ENCODE measurements around the gene DYNLT4. TPM values are rescaled to one million over a fixed set of nuclear protein-coding genes. Genes with fewer than 3 reads are reported as not detected.

The DYNLT4 gene
- total and polyA plus RNA-seq, 2 of the 13 experiments (the other 11 are each of a cell fraction or from before 2014, with no cell fraction given) = 0.77 TPM; not detected in 1

- TF ChIP-seq ZSCAN21 (CRISPR knock-in tag; IDR thresholded peaks at IDR 0.05; ENCODE audit: borderline replicate concordance) (peak; percentile 70; the same call in 1 of the 2 replicates), ZNF367 (CRISPR knock-in tag; IDR thresholded peaks at IDR 0.05; ENCODE audit: borderline replicate concordance) (no peak; the same call in 1 of the 2 replicates), ZNF33B (CRISPR knock-in tag; IDR thresholded peaks at IDR 0.05) (no peak), FOSL1 (CRISPR knock-in tag; IDR thresholded peaks at IDR 0.05; ENCODE audit: borderline replicate concordance) (no peak), ZNF607 (CRISPR knock-in tag; IDR thresholded peaks at IDR 0.05; ENCODE audit: borderline replicate concordance) (0 out of 2 replicates have a peak, but pooled peaks have one; percentile 34), ZNF558 (CRISPR knock-in tag; IDR thresholded peaks at IDR 0.05; ENCODE audit: borderline replicate concordance) (no peak; the same call in 1 of the 2 replicates), ZNF34 (CRISPR knock-in tag; IDR thresholded peaks at IDR 0.05; ENCODE audit: borderline replicate concordance) (no peak), FOXC1 (CRISPR knock-in tag; IDR thresholded peaks at IDR 0.05; ENCODE audit: borderline replicate concordance) (peak; percentile 67; the same call in 1 of the 2 replicates), ZNF530 (CRISPR knock-in tag; IDR thresholded peaks at IDR 0.05; ENCODE audit: low read depth) (no peak), ELF3 (CRISPR knock-in tag; IDR thresholded peaks at IDR 0.05) (peak; percentile 60; the same call in 1 of the 2 replicates), ZSCAN29 (CRISPR knock-in tag; conservative IDR thresholded peaks at IDR 0.05) (no peak), NCOA1 (CRISPR knock-in tag; IDR thresholded peaks at IDR 0.05) (no peak), MAFF (IDR thresholded peaks at IDR 0.05; ENCODE audit: low read depth, low read length) (no peak), DMAP1 (CRISPR knock-in tag; IDR thresholded peaks at IDR 0.05) (peak; percentile 77), ZSCAN20 (CRISPR knock-in tag; IDR thresholded peaks at IDR 0.05; ENCODE audit: borderline replicate concordance) (no peak; the same call in 1 of the 2 replicates), GZF1 (CRISPR knock-in tag; IDR thresholded peaks at IDR 0.05) (peak; percentile 88), KLF11 (CRISPR knock-in tag; IDR thresholded peaks at IDR 0.05) (no peak), ZFP90 (CRISPR knock-in tag; IDR thresholded peaks at IDR 0.05; ENCODE audit: borderline replicate concordance) (no peak), ZNF350 (CRISPR knock-in tag; IDR thresholded peaks at IDR 0.05; ENCODE audit: borderline replicate concordance, low read depth) (no peak), ZNF724P (CRISPR knock-in tag; IDR thresholded peaks at IDR 0.05; ENCODE audit: borderline replicate concordance) (0 out of 2 replicates have a peak, but pooled peaks have one; percentile 31)
- TF ChIP-seq, protein P1, sequence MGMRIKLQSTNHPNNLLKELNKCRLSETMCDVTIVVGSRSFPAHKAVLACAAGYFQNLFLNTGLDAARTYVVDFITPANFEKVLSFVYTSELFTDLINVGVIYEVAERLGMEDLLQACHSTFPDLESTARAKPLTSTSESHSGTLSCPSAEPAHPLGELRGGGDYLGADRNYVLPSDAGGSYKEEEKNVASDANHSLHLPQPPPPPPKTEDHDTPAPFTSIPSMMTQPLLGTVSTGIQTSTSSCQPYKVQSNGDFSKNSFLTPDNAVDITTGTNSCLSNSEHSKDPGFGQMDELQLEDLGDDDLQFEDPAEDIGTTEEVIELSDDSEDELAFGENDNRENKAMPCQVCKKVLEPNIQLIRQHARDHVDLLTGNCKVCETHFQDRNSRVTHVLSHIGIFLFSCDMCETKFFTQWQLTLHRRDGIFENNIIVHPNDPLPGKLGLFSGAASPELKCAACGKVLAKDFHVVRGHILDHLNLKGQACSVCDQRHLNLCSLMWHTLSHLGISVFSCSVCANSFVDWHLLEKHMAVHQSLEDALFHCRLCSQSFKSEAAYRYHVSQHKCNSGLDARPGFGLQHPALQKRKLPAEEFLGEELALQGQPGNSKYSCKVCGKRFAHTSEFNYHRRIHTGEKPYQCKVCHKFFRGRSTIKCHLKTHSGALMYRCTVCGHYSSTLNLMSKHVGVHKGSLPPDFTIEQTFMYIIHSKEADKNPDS (CRISPR knock-in tag; IDR thresholded peaks at IDR 0.05) = no peak
- TF ChIP-seq, protein P2, sequence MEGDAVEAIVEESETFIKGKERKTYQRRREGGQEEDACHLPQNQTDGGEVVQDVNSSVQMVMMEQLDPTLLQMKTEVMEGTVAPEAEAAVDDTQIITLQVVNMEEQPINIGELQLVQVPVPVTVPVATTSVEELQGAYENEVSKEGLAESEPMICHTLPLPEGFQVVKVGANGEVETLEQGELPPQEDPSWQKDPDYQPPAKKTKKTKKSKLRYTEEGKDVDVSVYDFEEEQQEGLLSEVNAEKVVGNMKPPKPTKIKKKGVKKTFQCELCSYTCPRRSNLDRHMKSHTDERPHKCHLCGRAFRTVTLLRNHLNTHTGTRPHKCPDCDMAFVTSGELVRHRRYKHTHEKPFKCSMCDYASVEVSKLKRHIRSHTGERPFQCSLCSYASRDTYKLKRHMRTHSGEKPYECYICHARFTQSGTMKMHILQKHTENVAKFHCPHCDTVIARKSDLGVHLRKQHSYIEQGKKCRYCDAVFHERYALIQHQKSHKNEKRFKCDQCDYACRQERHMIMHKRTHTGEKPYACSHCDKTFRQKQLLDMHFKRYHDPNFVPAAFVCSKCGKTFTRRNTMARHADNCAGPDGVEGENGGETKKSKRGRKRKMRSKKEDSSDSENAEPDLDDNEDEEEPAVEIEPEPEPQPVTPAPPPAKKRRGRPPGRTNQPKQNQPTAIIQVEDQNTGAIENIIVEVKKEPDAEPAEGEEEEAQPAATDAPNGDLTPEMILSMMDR (CRISPR knock-in tag; IDR thresholded peaks at IDR 0.05) = peak; percentile 65
- TF ChIP-seq, protein P3, sequence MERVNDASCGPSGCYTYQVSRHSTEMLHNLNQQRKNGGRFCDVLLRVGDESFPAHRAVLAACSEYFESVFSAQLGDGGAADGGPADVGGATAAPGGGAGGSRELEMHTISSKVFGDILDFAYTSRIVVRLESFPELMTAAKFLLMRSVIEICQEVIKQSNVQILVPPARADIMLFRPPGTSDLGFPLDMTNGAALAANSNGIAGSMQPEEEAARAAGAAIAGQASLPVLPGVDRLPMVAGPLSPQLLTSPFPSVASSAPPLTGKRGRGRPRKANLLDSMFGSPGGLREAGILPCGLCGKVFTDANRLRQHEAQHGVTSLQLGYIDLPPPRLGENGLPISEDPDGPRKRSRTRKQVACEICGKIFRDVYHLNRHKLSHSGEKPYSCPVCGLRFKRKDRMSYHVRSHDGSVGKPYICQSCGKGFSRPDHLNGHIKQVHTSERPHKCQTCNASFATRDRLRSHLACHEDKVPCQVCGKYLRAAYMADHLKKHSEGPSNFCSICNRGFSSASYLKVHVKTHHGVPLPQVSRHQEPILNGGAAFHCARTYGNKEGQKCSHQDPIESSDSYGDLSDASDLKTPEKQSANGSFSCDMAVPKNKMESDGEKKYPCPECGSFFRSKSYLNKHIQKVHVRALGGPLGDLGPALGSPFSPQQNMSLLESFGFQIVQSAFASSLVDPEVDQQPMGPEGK (CRISPR knock-in tag; IDR thresholded peaks at IDR 0.05) = peak; percentile 92
Observed at GRCh38 chr1:44784094-44785028, 22.8 kb downstream of the DYNLT4 start (continued).
